ENCODE data around the gene FAM107B.

DNA sequence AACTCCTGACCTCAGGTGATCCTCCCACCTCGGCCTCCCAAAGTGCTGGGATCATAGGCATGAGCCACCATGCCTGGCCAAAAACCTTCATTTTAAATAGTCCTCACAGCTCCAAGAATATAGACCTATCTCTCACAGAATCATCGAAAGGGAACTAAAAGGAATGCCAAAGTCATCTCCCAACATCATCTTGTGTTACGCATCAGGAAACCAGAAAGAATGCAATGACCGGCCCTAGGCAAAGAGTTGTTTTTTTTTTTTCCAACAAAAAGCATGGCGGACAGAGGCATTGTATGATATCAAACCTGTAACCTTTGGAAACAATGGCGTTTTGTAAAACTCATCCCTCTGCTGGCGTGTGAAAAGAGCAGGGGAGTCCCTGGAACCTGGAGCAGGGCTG, 73.2 kb downstream of the FAM107B start:
- TF ChIP-seq GATA3 (IDR thresholded peaks at IDR 0.05; ENCODE audit: low read depth, low read length) (no peak), GATA2 (IDR thresholded peaks at IDR 0.05; ENCODE audit: low read depth, low read length) (no peak)
